HG03159 (cell line): ENCODE data around the gene HUNK.

Experiments
- ATAC-seq: cut with Tn5 transposase; IDR thresholded peaks from one replicate; pipeline ENCODE4 v1.9.1; 2021; ENCODE audit warnings: mild to moderate bottlenecking, moderate library complexity; ENCODE audit not compliant: unreplicated experiment

HUNK gene

DNA sequence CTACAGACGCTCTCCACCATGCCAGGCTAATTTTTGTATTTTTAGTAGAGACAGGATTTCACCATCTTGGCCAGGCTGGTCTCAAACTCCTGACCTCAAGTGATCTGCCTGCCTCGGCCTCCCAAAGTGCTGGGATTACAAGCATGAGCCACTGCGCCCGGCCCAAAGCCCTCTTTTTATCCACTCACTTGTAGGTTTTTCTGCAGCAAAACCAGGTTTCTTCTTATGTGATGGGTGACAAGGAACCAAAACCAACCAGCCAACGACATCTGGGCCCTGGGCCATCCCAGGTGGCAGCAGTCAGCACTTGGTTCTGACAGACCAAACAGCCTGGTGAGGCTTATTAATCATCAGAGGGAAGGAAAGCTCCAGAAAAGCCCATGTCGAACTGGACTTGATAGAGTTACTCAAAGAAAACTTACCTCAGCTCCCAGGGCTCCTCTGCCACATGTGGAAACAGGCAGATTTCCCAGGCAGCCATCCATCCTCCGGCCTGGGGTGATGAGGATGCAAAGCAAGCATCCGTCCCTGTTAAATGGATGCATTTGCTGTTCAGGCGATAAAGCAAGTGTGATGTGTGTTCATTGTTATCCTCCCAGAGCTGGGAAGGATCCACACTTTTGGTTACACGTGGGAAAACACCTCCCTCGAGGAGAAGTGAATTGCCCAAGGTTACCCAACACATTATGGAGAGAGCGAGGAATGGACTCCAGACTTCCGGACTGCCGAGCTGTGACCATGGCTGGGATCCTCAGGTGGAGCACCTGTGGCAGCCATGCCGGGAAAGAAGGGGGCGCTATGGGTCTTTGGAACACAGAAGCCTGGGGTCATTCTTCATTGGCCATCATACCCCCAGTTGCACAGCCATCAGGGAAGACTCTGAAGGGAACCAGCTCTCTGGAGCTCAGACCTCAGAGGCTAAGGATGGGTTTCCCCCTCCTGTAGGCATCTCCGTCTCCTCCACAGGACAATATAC, 118.8 kb downstream of the HUNK start:
- ATAC-seq: no peak

DNA sequence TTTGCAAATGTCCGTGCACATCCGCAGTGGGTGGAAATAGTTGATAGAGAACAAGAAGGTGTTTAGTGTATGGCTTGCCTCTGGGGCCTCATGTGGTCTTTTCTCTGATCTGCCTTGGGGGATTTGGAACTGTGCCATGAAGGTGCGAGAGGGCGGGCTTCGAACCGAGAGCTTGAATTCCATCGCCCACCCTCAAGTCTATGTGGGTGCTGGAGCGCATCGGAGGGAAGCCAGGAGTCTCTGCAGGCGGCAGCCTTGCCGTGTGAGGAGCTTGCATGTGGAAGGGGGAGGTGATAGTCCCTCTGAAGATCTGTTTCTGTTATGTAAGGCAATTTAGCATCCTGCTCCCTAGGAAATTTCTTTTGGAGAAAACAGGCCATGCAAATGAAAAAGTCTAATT, 119.6 kb downstream of the HUNK start:
- no peak for ATAC-seq

GRCh38 chr21:31993826-31994825, 121.3 kb downstream of the HUNK start:
- no peak for ATAC-seq

- ATAC-seq: no peak
These were observed 124.4 kb downstream of the HUNK start for GRCh38 chr21:31997191-31997590.

DNA sequence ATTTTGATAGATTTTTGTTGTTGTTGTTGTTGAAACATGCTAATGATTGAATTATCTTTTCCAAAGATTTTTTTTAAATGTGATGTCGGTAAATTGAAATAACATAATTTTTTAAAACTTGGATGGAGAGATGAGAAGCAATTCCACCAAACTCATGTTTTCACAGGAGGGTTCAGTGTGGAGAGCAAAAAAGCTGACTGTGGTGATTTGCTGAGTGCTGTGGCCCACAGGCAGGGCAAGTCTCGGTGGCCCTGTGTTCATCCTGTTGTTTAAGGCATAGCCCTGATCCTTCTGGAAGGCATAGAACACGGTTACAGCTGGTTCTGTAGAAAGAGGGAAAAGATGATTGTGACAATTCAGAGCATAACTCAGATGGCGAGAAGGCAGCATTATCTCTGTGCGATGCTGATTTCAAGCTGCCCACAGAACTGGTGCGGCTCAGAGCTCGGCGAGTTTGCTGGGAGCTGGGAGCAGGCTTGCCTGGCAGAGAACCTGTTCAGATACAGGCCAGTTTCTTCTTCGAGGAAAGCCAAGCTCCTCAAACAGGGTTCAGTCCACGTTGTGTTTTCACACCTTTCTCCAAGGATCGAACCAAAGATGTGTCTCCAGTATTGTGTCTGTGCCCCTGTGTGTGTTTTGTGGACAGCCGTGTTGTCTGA, 127.1 kb downstream of the HUNK start:
- no peak for ATAC-seq

DNA sequence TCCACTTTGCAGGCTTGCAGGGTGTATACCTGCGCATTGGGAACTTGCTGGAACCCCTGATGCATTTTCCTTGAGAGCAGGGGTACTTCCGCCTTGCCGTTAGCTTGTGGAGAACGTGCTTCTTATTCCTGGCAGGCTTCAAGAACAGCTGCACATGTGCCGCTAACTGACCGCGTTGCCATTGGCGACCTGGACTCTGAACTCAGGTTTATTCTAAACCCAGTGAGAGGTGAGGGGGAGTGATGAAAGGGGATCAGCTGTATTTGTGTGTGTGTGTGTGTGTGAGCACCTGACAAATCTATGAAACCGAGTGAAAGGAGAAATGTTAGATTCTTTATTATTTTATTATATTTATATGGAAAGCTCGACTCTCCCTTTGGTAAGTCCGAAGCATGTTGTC, 128.6 kb downstream of the HUNK start:
- ATAC-seq: no peak

GRCh38 chr21:32003411-32003810, 130.6 kb downstream of the HUNK start:
- ATAC-seq: no peak

GRCh38 chr21:32004291-32004690, 131.5 kb downstream of the HUNK start:
- ATAC-seq: no peak

GRCh38 chr21:32007456-32007855, 134.6 kb downstream of the HUNK start:
- no peak for ATAC-seq

DNA sequence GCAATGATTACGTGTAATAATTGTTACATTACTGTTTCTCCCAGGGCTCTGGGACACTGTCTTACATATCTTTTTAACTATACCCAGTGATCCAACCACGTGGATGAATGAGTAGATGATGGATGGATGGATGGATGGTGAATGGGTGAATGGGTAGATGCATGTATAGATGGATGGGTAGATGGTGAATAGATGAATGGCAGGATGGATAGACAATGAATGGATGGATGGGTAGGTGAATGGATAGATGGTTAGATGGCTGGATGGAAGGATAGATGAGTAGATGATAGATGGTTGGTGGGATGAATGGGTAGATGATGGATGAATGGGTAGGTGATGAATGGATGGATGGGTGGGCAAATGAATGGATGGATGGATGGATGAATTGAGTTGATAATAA, 135.9 kb downstream of the HUNK start:
- no peak for ATAC-seq

- no peak for ATAC-seq
These were observed 136.4 kb downstream of the HUNK start for GRCh38 chr21:32009263-32009662.

GRCh38 chr21:32015461-32016139, 142.8 kb downstream of the HUNK start:
- no peak for ATAC-seq

GRCh38 chr21:32018381-32018780, 145.6 kb downstream of the HUNK start:
- no peak for ATAC-seq

DNA sequence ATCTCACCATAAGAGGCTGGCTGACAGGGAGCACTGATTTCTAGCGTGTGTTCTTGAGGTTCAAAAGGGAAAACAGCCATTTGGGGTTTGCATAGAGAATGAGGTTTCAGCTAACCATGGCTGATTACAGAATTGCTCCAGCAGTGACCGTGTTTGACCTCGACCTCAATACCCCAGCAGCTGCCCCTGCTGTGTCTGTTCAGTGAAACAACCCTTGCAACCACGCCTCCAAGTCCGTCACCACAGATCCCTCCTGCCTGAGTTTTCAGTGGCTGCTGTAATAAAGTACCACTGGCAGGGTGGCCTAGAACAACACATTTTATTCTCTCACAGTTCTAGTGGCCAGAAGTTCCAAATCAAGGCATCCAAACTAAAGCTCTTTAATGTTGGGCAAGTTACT, 147.7 kb downstream of the HUNK start:
- no peak for ATAC-seq

DNA sequence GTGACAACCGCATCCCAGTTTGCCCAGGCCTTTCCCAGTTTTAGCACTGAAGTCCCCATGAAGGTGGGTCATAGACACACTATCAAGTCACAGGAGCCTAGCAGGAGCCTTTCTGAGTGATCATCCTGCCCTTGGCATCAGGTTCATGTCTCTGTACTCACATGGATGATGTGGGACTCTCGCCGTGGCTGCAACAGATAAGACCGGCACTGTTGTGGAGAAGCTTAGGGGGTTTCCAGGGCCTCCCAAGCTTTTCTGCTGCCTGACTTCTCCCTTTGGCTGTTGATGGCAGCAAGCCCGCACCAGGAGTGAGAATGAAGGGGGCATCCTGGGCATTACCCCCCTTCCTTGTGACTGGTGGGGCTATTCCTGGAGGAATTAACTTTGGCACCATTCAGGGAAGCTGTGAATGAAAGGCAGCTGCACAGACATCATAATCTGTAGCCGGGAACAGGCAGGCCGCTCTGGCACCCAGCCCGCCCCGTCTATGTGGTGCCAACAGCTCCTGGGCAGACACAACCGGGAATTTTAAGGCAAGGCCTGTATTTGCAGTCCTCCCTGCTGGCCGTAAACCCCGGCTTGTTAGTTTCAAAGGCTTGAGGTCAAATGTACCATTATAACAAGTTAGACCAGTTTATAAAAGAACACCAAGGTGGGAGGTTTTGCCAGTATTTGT, 148.6 kb downstream of the HUNK start:
- ATAC-seq: no peak

GRCh38 chr21:32022146-32022545, 149.3 kb downstream of the HUNK start:
- no peak for ATAC-seq

DNA sequence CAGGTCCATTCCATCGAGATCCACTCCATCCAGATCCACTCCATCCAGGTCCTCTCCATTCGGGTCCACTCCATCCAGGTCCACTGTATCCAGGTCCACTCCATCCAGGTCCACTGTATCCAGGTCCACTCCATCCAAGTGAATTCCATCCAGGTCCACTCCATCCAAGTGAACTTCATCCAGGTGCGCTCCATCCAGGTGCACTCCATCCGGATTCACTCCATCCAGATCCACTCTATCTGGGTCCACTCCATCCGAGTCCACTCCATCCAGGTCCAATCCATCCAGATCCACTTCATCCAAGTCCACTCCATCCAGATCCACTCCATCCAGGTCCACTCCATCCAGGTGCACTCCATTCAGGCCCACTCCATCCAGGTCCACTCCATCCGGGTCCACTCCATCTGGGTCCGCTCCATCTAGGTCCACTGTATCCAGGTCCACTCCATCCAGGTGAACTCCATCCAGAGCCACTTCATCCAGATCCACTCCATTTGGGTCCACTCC, 157.4 kb downstream of the HUNK start:
- ATAC-seq: no peak

DNA sequence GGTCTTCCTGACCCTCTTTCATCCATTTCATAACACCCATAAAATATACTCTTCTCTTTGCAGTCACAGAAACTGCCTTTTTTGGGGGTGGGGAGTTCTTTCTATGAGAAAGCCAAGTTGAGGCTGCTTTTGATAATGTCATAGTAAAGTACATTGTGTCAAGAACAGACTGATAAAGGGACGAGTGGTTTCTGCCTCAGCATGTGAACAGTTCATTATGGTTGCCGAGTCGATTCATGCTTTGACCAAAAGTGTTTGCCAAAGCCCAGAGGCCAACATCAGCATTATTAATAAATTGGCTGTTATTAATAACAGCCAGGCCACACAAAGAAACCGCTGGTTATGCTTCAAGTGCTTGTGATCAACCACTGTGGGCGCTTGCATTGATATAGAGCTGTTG, 162.0 kb downstream of the HUNK start:
- ATAC-seq: no peak

DNA sequence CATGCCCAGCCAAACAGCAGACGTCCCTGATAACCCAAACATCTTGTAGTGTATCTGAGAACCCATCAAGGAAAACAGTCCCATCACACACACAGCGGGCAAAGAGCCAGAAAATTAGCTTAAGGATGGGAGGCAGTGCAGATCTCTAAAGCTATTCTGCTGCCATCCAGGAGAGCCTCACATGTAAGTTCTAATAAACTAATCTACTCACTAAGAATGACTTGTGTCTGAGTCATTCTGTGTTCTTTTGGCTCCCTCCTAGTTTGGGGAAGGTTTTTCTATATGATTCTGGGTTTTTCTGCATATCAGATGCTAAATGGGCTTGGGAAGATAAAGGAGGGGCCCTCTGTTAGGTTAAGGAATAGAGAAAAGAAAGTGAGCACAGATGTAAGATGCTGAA, 162.8 kb downstream of the HUNK start:
- ATAC-seq: no peak

GRCh38 chr21:32036756-32037155, 163.9 kb downstream of the HUNK start:
- no peak for ATAC-seq
